ENCODE data around the gene FAM227B. TPM values are rescaled to one million over a fixed set of nuclear protein-coding genes. Genes with fewer than 3 reads are reported as not detected.
"Not testable (repeated sequence)": the region's sequence is repeated elsewhere in the genome, so short reads cannot be mapped to it uniquely, and the experiment has no call there.

Gene FAM227B
- total RNA-seq, 4 donors from 2014 or later, result 13.3 to 16.7 (median 15.2) TPM

- intact Hi-C loops (cut with DNase I), result no loop called here
- WGBS, 2 donors, result 87 to 93% methylated on average over 1 of the region's 1 CpG
These were observed 147.6 kb downstream of the FAM227B start for GRCh38 chr15:49473031-49473430.

GRCh38 chr15:49472338-49472737, 148.3 kb downstream of the FAM227B start:
- peaks cover 0 to 6% of the 10 kb centered on the region in 2 donors for H3K4me1 ChIP-seq
- H3K27me3 ChIP-seq, result no peaks in the 10 kb centered on the region
- H3K4me3 ChIP-seq (replicated peaks in 1 of 3), result no peak overlapping the region
- no peaks in the 10 kb centered on the region for H3K9me3 ChIP-seq
- WGBS, 2 donors, result 89 to 92% methylated on average over 2 of the region's 2 CpGs
- DNase-seq, result no peak
- intact Hi-C loops (cut with DNase I), result no loop called here
- no peaks in the 10 kb centered on the region for H3K36me3 ChIP-seq
- TF ChIP-seq CTCF (IDR thresholded peaks at IDR 0.05), result no peak
- H3K27ac ChIP-seq, result no peak overlapping the region

More at GRCh38 chr15:49473031-49473430, 147.6 kb downstream of the FAM227B start:
- no peak overlapping the region for H3K4me3 ChIP-seq (replicated peaks in 1 of 3)
- H3K9me3 ChIP-seq, result no peaks in the 10 kb centered on the region
- no peak overlapping the region for H3K27ac ChIP-seq
- no peaks in the 10 kb centered on the region for H3K27me3 ChIP-seq
- TF ChIP-seq POLR2A (IDR thresholded peaks at IDR 0.05) (no peak), CTCF (IDR thresholded peaks at IDR 0.05) (no peak)
- no peak for DNase-seq
- H3K36me3 ChIP-seq, result no peaks in the 10 kb centered on the region
- H3K4me1 ChIP-seq, result peaks cover 0 to 6% of the 10 kb centered on the region in 2 donors

- H3K4me1 ChIP-seq, result peaks cover 0 to 9% of the 10 kb centered on the region in 2 donors
- no peaks in the 10 kb centered on the region for H3K27me3 ChIP-seq
- no peak overlapping the region for H3K4me3 ChIP-seq (replicated peaks in 1 of 3)
- H3K27ac ChIP-seq, result no peak overlapping the region
- TF ChIP-seq POLR2A (IDR thresholded peaks at IDR 0.05) (no peak), CTCF (IDR thresholded peaks at IDR 0.05) (no peak)
- H3K9me3 ChIP-seq, result no peaks in the 10 kb centered on the region
- no peaks in the 10 kb centered on the region for H3K36me3 ChIP-seq
- 69 to 72% methylated on average over 4 of the region's 4 CpGs for WGBS, 2 donors
- intact Hi-C loops (cut with DNase I), result no loop called here
- DNase-seq, result no peak
These were observed 148.9 kb downstream of the FAM227B start for GRCh38 chr15:49471733-49472132.

GRCh38 chr15:49471248-49471647, 149.4 kb downstream of the FAM227B start:
- H3K4me1 ChIP-seq; H3K27me3 ChIP-seq; intact Hi-C loops (cut with DNase I); H3K4me3 ChIP-seq (replicated peaks in 1 of 3); DNase-seq; H3K27ac ChIP-seq; H3K9me3 ChIP-seq; H3K36me3 ChIP-seq: not testable (repeated sequence)
- 83 to 85% methylated on average over 4 of the region's 4 CpGs for WGBS, 2 donors
- TF ChIP-seq CTCF (IDR thresholded peaks at IDR 0.05), result peak in 1 of 6 experiments; percentile 16

GRCh38 chr15:49468481-49468839, 152.2 kb downstream of the FAM227B start:
- H3K27me3 ChIP-seq, result no peaks in the 10 kb centered on the region
- H3K9me3 ChIP-seq, result no peaks in the 10 kb centered on the region
- intact Hi-C loops (cut with DNase I), result no loop called here
- TF ChIP-seq CTCF (IDR thresholded peaks at IDR 0.05) (no peak), POLR2A (IDR thresholded peaks at IDR 0.05) (no peak)
- H3K27ac ChIP-seq, result no peak overlapping the region
- no peak overlapping the region for H3K4me3 ChIP-seq (replicated peaks in 1 of 3)
- WGBS, 2 donors, result 59 to 72% methylated on average over 2 of the region's 2 CpGs
- H3K36me3 ChIP-seq, result no peaks in the 10 kb centered on the region
- DNase-seq, result no peak
- H3K4me1 ChIP-seq, result peaks cover 0 to 9% of the 10 kb centered on the region in 2 donors

Measured in thyroid gland (tissue), 4 donors.